NCI-H128 (cell line): ENCODE data around the gene DCC.

Source experiments
- DNase-seq: peaks from one replicate; lab custom pipeline; 2025; ENCODE audit not compliant: unreplicated experiment; lab: John Stamatoyannopoulos, UW

DCC gene

GRCh38 chr18:52415131-52415530 lies 75.1 kb downstream of the DCC start:
- DNase-seq: no peak

GRCh38 chr18:52422985-52423601 lies 83.1 kb downstream of the DCC start:
- no peak for DNase-seq

- no peak for DNase-seq
These were observed 86.0 kb downstream of the DCC start for GRCh38 chr18:52426041-52426440.

DNA sequence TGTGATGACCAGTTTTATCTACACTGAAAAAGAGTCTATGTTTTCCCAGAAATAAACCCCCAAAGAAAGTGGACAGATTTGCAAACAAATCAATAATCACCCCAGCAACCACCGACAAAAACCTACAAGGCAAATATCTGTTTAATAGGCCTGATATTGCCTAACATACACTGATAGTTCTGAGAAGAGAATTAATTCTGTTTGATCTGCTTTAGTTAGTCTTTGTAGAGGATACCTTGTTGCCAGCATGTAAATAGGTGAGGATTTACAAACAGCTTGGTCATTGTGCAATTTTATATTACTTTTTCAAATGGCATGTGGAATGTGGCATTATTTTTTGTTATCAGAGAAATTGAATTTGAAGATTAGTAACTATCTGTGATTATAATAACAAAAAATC lies 86.5 kb downstream of the DCC start:
- no peak for DNase-seq

DNA sequence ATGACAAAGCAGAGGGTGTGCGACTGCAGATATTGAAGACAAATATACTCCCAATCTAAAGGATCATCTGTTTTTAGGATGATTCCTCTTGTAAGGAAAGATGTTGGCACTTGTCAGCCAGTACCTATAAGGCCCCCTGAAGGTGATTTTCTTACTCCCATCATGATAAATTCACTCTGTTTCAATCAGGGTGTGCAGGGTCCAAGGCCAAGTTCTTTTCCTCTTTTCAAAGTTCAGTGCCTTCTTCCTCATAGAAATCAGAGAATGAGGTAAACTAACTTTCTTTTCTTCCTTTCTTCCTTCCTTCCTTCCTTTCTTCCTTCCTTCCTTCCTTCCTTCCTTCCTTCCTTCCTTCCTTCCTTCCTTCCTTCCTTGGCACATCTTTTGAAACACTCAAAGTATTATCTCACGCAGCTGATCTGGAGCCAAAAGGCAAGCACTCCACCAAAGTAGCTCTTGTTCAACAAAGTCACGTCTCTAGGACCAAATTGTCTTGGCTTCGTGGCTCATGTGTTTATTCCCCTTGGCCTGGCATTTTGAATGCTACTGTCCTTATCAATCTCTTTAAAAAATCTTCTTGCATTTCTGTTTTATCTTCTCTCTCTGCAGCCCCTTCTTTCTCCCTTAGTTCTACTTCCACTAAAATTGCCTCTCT lies 87.7 kb downstream of the DCC start:
- no peak for DNase-seq

DNA sequence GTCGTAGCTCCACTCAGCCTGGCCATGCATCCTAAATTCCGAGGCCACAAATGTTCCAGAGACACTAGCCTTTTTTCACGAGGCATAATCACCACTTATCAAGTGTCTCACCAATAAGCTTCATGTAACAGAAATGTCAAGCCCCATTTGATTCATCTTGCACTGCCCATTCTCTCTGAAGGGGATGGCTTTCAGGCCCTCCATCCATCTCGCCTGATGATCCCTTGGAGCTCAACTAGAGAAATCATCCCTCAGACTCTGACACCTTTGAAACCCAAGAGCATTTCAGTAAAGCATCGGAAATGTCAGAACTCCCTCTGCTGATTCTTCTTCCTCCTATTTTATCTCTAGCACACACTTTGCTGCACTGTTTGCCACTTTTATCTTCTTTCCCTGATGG lies 91.7 kb downstream of the DCC start:
- no peak for DNase-seq

DNA sequence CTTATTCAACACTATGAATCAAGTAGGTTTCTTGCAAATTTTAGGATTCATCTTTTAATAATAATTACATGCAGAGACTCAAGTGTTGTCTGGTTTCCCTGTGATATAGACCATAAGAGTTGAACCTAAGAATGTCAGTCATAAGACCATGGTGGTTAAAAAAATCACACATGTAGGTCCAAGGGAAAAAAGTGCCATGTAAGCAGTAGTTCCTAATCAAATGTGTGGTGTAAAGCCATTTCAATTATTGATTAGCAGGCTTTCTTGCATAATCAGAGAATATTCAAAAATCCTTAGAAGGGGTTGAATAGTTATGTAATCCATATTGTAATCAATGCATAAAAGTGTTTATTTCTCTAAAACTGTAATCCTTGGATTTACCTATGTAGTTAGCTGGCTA lies 93.8 kb downstream of the DCC start:
- no peak for DNase-seq

GRCh38 chr18:52435301-52435700 lies 95.3 kb downstream of the DCC start:
- no peak for DNase-seq

GRCh38 chr18:52437161-52437560 lies 97.2 kb downstream of the DCC start:
- DNase-seq: no peak

GRCh38 chr18:52439457-52439856 lies 99.5 kb downstream of the DCC start:
- DNase-seq: no peak

- no peak for DNase-seq
These were observed 101.8 kb downstream of the DCC start for GRCh38 chr18:52441794-52442193.

- no peak for DNase-seq
These were observed 102.7 kb downstream of the DCC start for GRCh38 chr18:52442686-52443085.

DNA sequence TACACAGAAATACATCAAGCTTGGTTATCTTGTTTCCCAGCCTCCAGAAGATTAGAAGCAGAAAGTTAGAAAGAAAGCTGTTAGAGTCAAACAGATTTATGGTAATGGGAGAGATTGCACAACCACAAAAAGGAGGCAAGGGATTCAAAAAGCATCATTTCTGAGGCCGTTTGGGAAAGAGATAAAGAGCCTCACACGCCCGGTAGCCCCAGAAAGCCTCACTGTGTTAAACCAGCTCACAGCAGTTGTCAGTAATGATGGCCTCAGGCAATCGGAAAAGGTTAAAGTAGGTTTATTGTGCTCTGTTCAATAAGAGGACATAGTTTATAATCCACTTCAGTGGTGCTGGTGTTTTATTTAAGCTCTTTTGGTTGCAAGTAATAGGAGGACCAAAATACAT lies 111.3 kb downstream of the DCC start:
- DNase-seq: no peak

- no peak for DNase-seq
These were observed 111.9 kb downstream of the DCC start for GRCh38 chr18:52451851-52452250.

GRCh38 chr18:52452427-52452826 lies 112.4 kb downstream of the DCC start:
- no peak for DNase-seq

GRCh38 chr18:52459890-52460289 lies 119.9 kb downstream of the DCC start:
- DNase-seq: no peak

GRCh38 chr18:52462853-52463252 lies 122.9 kb downstream of the DCC start:
- no peak for DNase-seq

DNA sequence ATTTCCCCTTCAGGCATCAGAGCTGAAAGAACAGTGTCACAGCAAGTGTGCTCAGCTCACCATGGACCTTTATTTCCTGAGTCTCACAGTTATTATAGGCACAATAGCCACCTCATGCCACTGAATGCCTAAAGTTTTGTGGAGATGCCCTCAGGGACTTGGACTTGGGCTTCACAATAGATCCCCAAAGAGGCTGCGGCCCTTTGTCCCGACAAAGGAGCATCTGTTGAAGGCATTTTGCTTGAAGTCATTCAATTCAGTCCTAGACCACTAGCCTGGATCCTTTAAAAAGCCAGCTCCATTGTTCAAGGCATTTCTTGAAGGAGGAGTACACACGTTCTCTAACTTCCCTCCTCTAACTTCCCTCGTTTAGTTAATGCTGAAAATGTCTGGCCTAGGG lies 125.4 kb downstream of the DCC start:
- DNase-seq: no peak

GRCh38 chr18:52468496-52468895 lies 128.5 kb downstream of the DCC start:
- no peak for DNase-seq

GRCh38 chr18:52475325-52475724 lies 135.3 kb downstream of the DCC start:
- no peak for DNase-seq

DNA sequence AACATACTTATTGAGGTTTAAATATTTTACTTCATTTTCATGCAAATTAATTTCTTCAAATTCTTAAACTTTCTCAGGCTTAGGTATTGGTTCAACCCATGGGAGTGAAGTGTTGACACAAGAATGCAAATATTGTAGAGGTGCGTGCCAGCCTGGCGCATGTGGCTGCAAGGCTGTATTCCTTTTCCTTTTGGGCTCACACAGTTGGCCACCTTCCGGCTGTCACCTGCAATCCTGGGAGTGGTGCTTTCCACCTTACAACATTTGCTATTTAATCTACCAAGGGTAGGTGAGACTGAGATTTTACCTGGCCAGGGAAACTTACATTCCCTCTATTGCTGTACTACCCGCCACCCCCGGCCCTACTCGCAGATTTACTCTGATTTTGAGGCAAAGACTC lies 141.1 kb downstream of the DCC start:
- DNase-seq: no peak

DNA sequence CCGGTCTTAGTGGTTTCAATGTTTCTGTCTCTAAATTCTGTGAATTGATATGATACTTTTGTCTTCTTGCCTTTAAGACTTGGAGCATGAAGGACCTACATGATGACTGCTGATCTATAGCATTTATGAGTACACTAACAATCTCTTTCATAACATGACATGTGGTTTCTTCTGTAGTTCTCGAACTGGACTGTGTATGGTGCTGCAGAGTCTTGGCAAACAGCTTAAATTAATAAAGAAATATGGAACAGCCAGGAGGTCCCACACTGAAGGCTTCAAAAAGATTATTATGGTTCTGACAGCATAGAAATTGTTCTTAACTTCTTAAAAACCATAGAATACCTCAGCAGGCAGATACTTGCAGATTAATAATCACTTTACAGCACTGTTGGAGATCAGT lies 145.0 kb downstream of the DCC start:
- no peak for DNase-seq

- no peak for DNase-seq
These were observed 146.1 kb downstream of the DCC start for GRCh38 chr18:52486052-52486451.
